Measurements from ENCODE around the gene SEC11A.

SEC11A gene

GRCh38 chr15:84716036-84716732 lies at the start of gene SEC11A:
Gene SEC11A (minus strand): TSS chr15:84716139. CDS start chr15:84716075, 64 bp downstream.
- peak within 1 kb of the TSS; percentile 82 to 91 (median 88) for H3K9ac ChIP-seq
- H3K4me1 ChIP-seq, result peaks cover 23 to 63% (median 36%) of the 10 kb centered on the region in 10 experiments
- no peaks in the 10 kb centered on the region for H3K27me3 ChIP-seq
- peak within 1 kb of the TSS; percentile 74 to 97 (median 90) for H3K4me3 ChIP-seq
- peaks cover 5 to 28% (median 15%) of the 10 kb centered on the region in 11 experiments; a peak in 21 of 22 replicates for H3K36me3 ChIP-seq
- peak within 1 kb of the TSS; percentile 73 to 92 (median 85) for H3K27ac ChIP-seq
- peak within 1 kb of the TSS; percentile 83 to 98 (median 87) for H3K4me2 ChIP-seq
- H4K20me1 ChIP-seq, result peaks cover 25 to 42% (median 40%) of the 10 kb centered on the region in 11 experiments; a peak in 20 of 22 replicates
- no peaks in the 10 kb centered on the region for H3K9me3 ChIP-seq (replicated peaks in 1 of 11)
- TF ChIP-seq Cebpa-rat (IDR thresholded peaks at IDR 0.05), result no peak

- H3K27me3 ChIP-seq, result no peaks in the 10 kb centered on the region
- no peak overlapping the region for H3K9ac ChIP-seq
- no peak for TF ChIP-seq Cebpa-rat (IDR thresholded peaks at IDR 0.05)
- peaks cover 52 to 70% (median 67%) of the 10 kb centered on the region in 11 experiments for H3K36me3 ChIP-seq
- H3K4me2 ChIP-seq, result no peak overlapping the region
- peaks cover 49 to 100% (median 91%) of the 10 kb centered on the region in 11 experiments for H4K20me1 ChIP-seq
- H3K27ac ChIP-seq, result no peak overlapping the region
- H3K4me3 ChIP-seq, result no peak overlapping the region
- H3K9me3 ChIP-seq (replicated peaks in 1 of 11), result no peaks in the 10 kb centered on the region
- peaks cover 30 to 53% (median 36%) of the 10 kb centered on the region in 10 experiments for H3K4me1 ChIP-seq
Measured at GRCh38 chr15:84765675-84766074, 49.7 kb upstream of the SEC11A start.

GRCh38 chr15:84764989-84765388 lies 49.0 kb upstream of the SEC11A start:
- Histone ChIP-seq H3K27me3 (no peaks in the 10 kb centered on the region), H3K9me3 (replicated peaks in 1 of 11) (no peaks in the 10 kb centered on the region), H3K4me3 (no peak overlapping the region), H3K4me2 (peak overlapping the region in 2 of 11 experiments; percentile 8 to 30; a peak in 2 of 22 replicates), H3K27ac (no peak overlapping the region), H3K36me3 (peaks cover 45 to 63% (median 61%) of the 10 kb centered on the region in 11 experiments), H3K4me1 (peaks cover 33 to 59% (median 43%) of the 10 kb centered on the region in 10 experiments), H3K9ac (no peak overlapping the region), H4K20me1 (peaks cover 56 to 100% (median 91%) of the 10 kb centered on the region in 11 experiments)
- TF ChIP-seq Cebpa-rat (IDR thresholded peaks at IDR 0.05), result no peak

GRCh38 chr15:84764585-84764984 lies 48.6 kb upstream of the SEC11A start:
- Histone ChIP-seq H3K27me3 (no peaks in the 10 kb centered on the region), H3K9ac (no peak overlapping the region), H3K4me2 (peak overlapping the region in 4 of 11 experiments; percentile 8 to 30 (median 14); a peak in 2 of 22 replicates), H3K36me3 (peaks cover 41 to 60% (median 57%) of the 10 kb centered on the region in 11 experiments), H3K4me3 (no peak overlapping the region), H3K27ac (no peak overlapping the region), H3K9me3 (replicated peaks in 1 of 11) (no peaks in the 10 kb centered on the region), H3K4me1 (peaks cover 37 to 63% (median 46%) of the 10 kb centered on the region in 10 experiments), H4K20me1 (peaks cover 60 to 100% (median 91%) of the 10 kb centered on the region in 11 experiments)
- no peak for TF ChIP-seq Cebpa-rat (IDR thresholded peaks at IDR 0.05)

- Histone ChIP-seq H3K4me3 (no peak overlapping the region), H4K20me1 (peaks cover 76 to 100% (median 99%) of the 10 kb centered on the region in 11 experiments), H3K27ac (no peak overlapping the region), H3K36me3 (peaks cover 25 to 51% (median 42%) of the 10 kb centered on the region in 11 experiments), H3K9me3 (replicated peaks in 1 of 11) (no peaks in the 10 kb centered on the region), H3K27me3 (no peaks in the 10 kb centered on the region), H3K4me1 (peaks cover 47 to 78% (median 58%) of the 10 kb centered on the region in 10 experiments), H3K9ac (no peak overlapping the region), H3K4me2 (peak overlapping the region in 10 of 11 experiments; percentile 1 to 80 (median 62); a peak in 14 of 22 replicates)
- no peak for TF ChIP-seq Cebpa-rat (IDR thresholded peaks at IDR 0.05)
Measured at GRCh38 chr15:84762840-84763572, 47.1 kb upstream of the SEC11A start.

- Histone ChIP-seq H3K4me1 (peaks cover 47 to 78% (median 58%) of the 10 kb centered on the region in 10 experiments), H3K4me3 (no peak overlapping the region), H3K4me2 (peak overlapping the region; percentile 46 to 80 (median 64)), H3K36me3 (peaks cover 12 to 48% (median 30%) of the 10 kb centered on the region in 11 experiments), H3K27me3 (no peaks in the 10 kb centered on the region), H4K20me1 (peaks cover 87 to 100% (median 100%) of the 10 kb centered on the region in 11 experiments), H3K27ac (peak overlapping the region in 8 of 11 experiments; percentile 7 to 52 (median 31); a peak in 16 of 22 replicates), H3K9ac (peak overlapping the region in 4 of 11 experiments; percentile 5 to 37 (median 8); a peak in 4 of 22 replicates), H3K9me3 (replicated peaks in 1 of 11) (no peaks in the 10 kb centered on the region)
- no peak for TF ChIP-seq Cebpa-rat (IDR thresholded peaks at IDR 0.05)
Measured at GRCh38 chr15:84761607-84762131, 45.7 kb upstream of the SEC11A start.

- Histone ChIP-seq H3K4me1 (peaks cover 47 to 81% (median 58%) of the 10 kb centered on the region in 10 experiments), H3K36me3 (peaks cover 0 to 46% (median 22%) of the 10 kb centered on the region in 11 experiments; a peak in 21 of 22 replicates), H3K9ac (no peak overlapping the region), H3K4me2 (peak overlapping the region; percentile 46 to 80 (median 64); a peak in 19 of 22 replicates), H4K20me1 (peaks cover 95 to 100% (median 100%) of the 10 kb centered on the region in 11 experiments), H3K4me3 (no peak overlapping the region), H3K27me3 (no peaks in the 10 kb centered on the region), H3K9me3 (replicated peaks in 1 of 11) (no peaks in the 10 kb centered on the region), H3K27ac (peak overlapping the region in 1 of 11 experiments; percentile 38; a peak in 1 of 22 replicates)
- no peak for TF ChIP-seq Cebpa-rat (IDR thresholded peaks at IDR 0.05)
Measured at GRCh38 chr15:84760219-84760618, 44.3 kb upstream of the SEC11A start.

- H3K9ac ChIP-seq, result no peak overlapping the region; a peak in 1 of 22 replicates
- peaks cover 38 to 81% (median 50%) of the 10 kb centered on the region in 10 experiments for H3K4me1 ChIP-seq
- no peak for TF ChIP-seq Cebpa-rat (IDR thresholded peaks at IDR 0.05)
- no peaks in the 10 kb centered on the region for H3K9me3 ChIP-seq (replicated peaks in 1 of 11)
- H3K36me3 ChIP-seq, result peaks cover 5 to 41% (median 18%) of the 10 kb centered on the region in 11 experiments; a peak in 20 of 22 replicates
- H3K27ac ChIP-seq, result no peak overlapping the region
- H3K4me2 ChIP-seq, result peak overlapping the region in 8 of 11 experiments; percentile 0 to 54 (median 20); a peak in 10 of 22 replicates
- peaks cover 96 to 100% (median 100%) of the 10 kb centered on the region in 11 experiments for H4K20me1 ChIP-seq
- no peaks in the 10 kb centered on the region for H3K27me3 ChIP-seq
- H3K4me3 ChIP-seq, result no peak overlapping the region
Measured at GRCh38 chr15:84759018-84759417, 43.1 kb upstream of the SEC11A start.

Data from BLaER1 treated with 17β-estradiol and CSF1 and Interleukin-3, amounts not matched to agents 10 nM and 100 nM (cell line).